Breast epithelium (tissue), 4 donors: ENCODE data around the gene KCNK15. TPM values are rescaled to one million over a fixed set of nuclear protein-coding genes. Genes with fewer than 3 reads are reported as not detected.
"Not testable (repeated sequence)": the region's sequence is repeated elsewhere in the genome, so short reads cannot be mapped to it uniquely, and the experiment has no call there.

ENCODE experiments used
- DNase-seq, 2 donors: peaks; one replicate each; pipeline ENCODE4 v3.0.0-alpha.2; 2019; ENCODE audit warnings: low spot score in 2 of 2
- H3K27ac ChIP-seq, 2 donors: fragments of 200-600 bp; sonication (generic) in 1 of 2; one replicate each; pipeline ENCODE4 v1.5.1; 2016 to 2019; ENCODE audit warnings: mild to moderate bottlenecking in 1 of 2
- H3K27me3 ChIP-seq, 2 donors: fragments of 200-600 bp; sonication (generic) in 1 of 2; one replicate each; pipeline versions ENCODE4 v1.5.1 to v1.6.0; 2017 to 2019; ENCODE audit warnings: control low read depth in 1 of 2, mild to moderate bottlenecking in 1 of 2
- H3K36me3 ChIP-seq: fragments of 200-600 bp; one replicate; pipeline ENCODE4 v1.5.1; 2019
- H3K4me1 ChIP-seq, 2 donors: fragments of 200-600 bp; sonication (generic); one replicate each; pipeline ENCODE4 v1.5.1; 2016 to 2019; ENCODE audit warnings: control low read depth in 1 of 2
- H3K4me3 ChIP-seq, 3 donors: fragments of 200-600 bp; sonication (generic); 1 replicate in 2 of 3; 2 replicates in 1 of 3; pipeline ENCODE4 v1.5.1; 2016 to 2019; ENCODE audit warnings: mild to moderate bottlenecking in 3 of 3, moderate library complexity in 2 of 3
- H3K9me3 ChIP-seq, 2 donors: fragments of 200-600 bp; sonication (generic) in 1 of 2; one replicate each; pipeline ENCODE4 v1.5.1; 2016 to 2019; ENCODE audit warnings: control low read depth in 1 of 2
- POLR2A ChIP-seq: fragments of 450-650 bp; IDR thresholded peaks from one replicate; pipeline ENCODE4 v1.6.1; 2016; ENCODE audit warnings: antibody characterized with exemption, mild to moderate bottlenecking, moderate library complexity
- POLR2AphosphoS5 ChIP-seq, 3 donors: sonication (generic); formaldehyde crosslinking; IDR thresholded peaks; one replicate each; pipeline ENCODE4 v1.6.1; 2017; ENCODE audit warnings: antibody characterized with exemption in 3 of 3
- intact Hi-C: fragments of 100-400 bp; cut with DNase I; formaldehyde crosslinking; loops from one replicate; pipeline ENCODE4 v1.15.1; 2023; ENCODE audit warnings: low total_unique reads
- total RNA-seq, 3 donors: library from RNA; depleted of rRNA; stranded (reverse); fragments of >200 nt; gene quantifications; one replicate each; pipeline ENCODE4 v1.1.0, GENCODE V29; 2016
- TF ChIP-seq, protein P1 (sequence below), 3 donors: fragments of 450-650 bp; IDR thresholded peaks; one replicate each; pipeline ENCODE4 v1.5.1; 2016 to 2017; ENCODE audit warnings: antibody characterized with exemption in 3 of 3, mild to moderate bottlenecking in 3 of 3, moderate library complexity in 3 of 3

KCNK15 gene
- 1 to 10 TPM; 5.0 to 7.3 (median 5.6) TPM for total RNA-seq

DNA sequence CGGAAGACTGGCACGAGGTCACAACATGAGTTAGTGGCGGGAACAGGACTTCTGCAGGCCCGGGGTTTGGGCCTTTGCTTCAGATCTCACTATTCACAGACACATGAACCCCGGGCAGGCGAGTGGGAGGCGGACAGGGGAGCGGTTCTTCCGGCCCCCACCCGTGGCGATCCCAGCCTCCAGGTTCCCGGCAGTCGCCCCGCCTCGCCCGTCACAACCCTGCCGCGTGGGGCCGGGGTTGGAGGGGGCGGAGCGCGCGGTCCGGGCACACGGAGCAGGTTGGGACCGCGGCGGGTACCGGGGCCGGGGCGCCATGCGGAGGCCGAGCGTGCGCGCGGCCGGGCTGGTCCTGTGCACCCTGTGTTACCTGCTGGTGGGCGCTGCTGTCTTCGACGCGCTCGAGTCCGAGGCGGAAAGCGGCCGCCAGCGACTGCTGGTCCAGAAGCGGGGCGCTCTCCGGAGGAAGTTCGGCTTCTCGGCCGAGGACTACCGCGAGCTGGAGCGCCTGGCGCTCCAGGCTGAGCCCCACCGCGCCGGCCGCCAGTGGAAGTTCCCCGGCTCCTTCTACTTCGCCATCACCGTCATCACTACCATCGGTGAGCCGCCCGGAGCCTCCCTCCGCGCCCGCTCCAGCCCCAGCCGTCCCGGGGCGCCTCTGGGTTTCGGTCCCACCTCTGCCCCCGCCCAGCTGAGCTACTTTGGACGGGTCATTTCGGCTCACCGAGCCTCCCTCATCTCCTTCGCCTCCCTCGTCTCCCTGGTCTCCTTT lies at the start of gene KCNK15:
TSS of gene KCNK15 (plus strand) at position 268 of the 769 bp plus-strand sequence. CDS start at position 314, 46 bp downstream.
- H3K4me3 ChIP-seq = peak within 1 kb of the TSS; percentile 59 to 90 (median 64)
- DNase-seq = peak in 1 of 2 donors; percentile 28
- H3K4me1 ChIP-seq = peaks cover 0 to 10% of the 10 kb centered on the region in 2 donors
- TF ChIP-seq, protein P1, sequence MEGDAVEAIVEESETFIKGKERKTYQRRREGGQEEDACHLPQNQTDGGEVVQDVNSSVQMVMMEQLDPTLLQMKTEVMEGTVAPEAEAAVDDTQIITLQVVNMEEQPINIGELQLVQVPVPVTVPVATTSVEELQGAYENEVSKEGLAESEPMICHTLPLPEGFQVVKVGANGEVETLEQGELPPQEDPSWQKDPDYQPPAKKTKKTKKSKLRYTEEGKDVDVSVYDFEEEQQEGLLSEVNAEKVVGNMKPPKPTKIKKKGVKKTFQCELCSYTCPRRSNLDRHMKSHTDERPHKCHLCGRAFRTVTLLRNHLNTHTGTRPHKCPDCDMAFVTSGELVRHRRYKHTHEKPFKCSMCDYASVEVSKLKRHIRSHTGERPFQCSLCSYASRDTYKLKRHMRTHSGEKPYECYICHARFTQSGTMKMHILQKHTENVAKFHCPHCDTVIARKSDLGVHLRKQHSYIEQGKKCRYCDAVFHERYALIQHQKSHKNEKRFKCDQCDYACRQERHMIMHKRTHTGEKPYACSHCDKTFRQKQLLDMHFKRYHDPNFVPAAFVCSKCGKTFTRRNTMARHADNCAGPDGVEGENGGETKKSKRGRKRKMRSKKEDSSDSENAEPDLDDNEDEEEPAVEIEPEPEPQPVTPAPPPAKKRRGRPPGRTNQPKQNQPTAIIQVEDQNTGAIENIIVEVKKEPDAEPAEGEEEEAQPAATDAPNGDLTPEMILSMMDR (IDR thresholded peaks at IDR 0.05) = no peak
- TF ChIP-seq POLR2A (no peak), POLR2AphosphoS5 (IDR thresholded peaks at IDR 0.05) (peak in 1 of 3 donors; percentile 46)
- intact Hi-C loops = no loop called here
- H3K27me3 ChIP-seq = no peaks in the 10 kb centered on the region
- no peaks in the 10 kb centered on the region for H3K36me3 ChIP-seq
- no peaks in the 10 kb centered on the region for H3K9me3 ChIP-seq
- peak within 1 kb of the TSS; percentile 67 to 89 for H3K27ac ChIP-seq

GRCh38 chr20:44696315-44696714 lies 49.4 kb upstream of the KCNK15 start:
- H3K27ac ChIP-seq = peak overlapping the region; percentile 78 to 83
- no peaks in the 10 kb centered on the region for H3K9me3 ChIP-seq
- H3K4me3 ChIP-seq = no peak overlapping the region
- H3K36me3 ChIP-seq = no peaks in the 10 kb centered on the region
- no peak for DNase-seq
- peaks cover 0 to 3% of the 10 kb centered on the region in 2 donors for H3K4me1 ChIP-seq
- intact Hi-C loops = loop anchor here (5.0 kb wide), 1 partner anchor 1239 kb away; the partner anchor contains the start of gene SRSF6
- TF ChIP-seq, protein P1 (IDR thresholded peaks at IDR 0.05) = no peak
- no peak for TF ChIP-seq POLR2AphosphoS5 (IDR thresholded peaks at IDR 0.05)
- TF ChIP-seq POLR2A = no peak
- no peaks in the 10 kb centered on the region for H3K27me3 ChIP-seq

GRCh38 chr20:44697041-44697440 lies 48.6 kb upstream of the KCNK15 start:
- not testable (repeated sequence) for H3K4me3 ChIP-seq, H3K36me3 ChIP-seq, DNase-seq, H3K4me1 ChIP-seq, H3K27me3 ChIP-seq, H3K9me3 ChIP-seq
- intact Hi-C loops = loop anchor here (5.0 kb wide), 1 partner anchor 1240 kb away; the partner anchor contains the start of gene SRSF6
- H3K27ac ChIP-seq = peak overlapping the region in 1 of 2 donors; percentile 83

GRCh38 chr20:44698351-44698750 lies 47.3 kb upstream of the KCNK15 start:
- DNase-seq = no peak
- H3K27ac ChIP-seq = peak overlapping the region in 1 of 2 donors; percentile 32
- intact Hi-C loops = loop anchor here (5.0 kb wide), 1 partner anchor 1241 kb away; the partner anchor contains the start of gene SRSF6
- no peaks in the 10 kb centered on the region for H3K9me3 ChIP-seq
- H3K36me3 ChIP-seq = no peaks in the 10 kb centered on the region
- H3K27me3 ChIP-seq = no peaks in the 10 kb centered on the region
- no peak overlapping the region for H3K4me3 ChIP-seq
- peaks cover 11 to 13% of the 10 kb centered on the region in 2 donors for H3K4me1 ChIP-seq
- TF ChIP-seq, protein P1 (IDR thresholded peaks at IDR 0.05) = no peak
- no peak for TF ChIP-seq POLR2AphosphoS5 (IDR thresholded peaks at IDR 0.05)

GRCh38 chr20:44700306-44700705 lies 45.4 kb upstream of the KCNK15 start:
- H3K9me3 ChIP-seq = no peaks in the 10 kb centered on the region
- peak overlapping the region in 1 of 2 donors; percentile 76 for H3K27ac ChIP-seq
- TF ChIP-seq POLR2AphosphoS5 (IDR thresholded peaks at IDR 0.05) (no peak), POLR2A (no peak)
- TF ChIP-seq, protein P1 (IDR thresholded peaks at IDR 0.05) = no peak
- DNase-seq = no peak
- intact Hi-C loops = no loop called here
- no peaks in the 10 kb centered on the region for H3K36me3 ChIP-seq
- H3K4me3 ChIP-seq = no peak overlapping the region
- no peaks in the 10 kb centered on the region for H3K27me3 ChIP-seq
- H3K4me1 ChIP-seq = peaks cover 11 to 13% of the 10 kb centered on the region in 2 donors
